Thoracic aorta (tissue), 2 donors: Measurements from ENCODE around the gene CST8. TPM values are rescaled to one million over a fixed set of nuclear protein-coding genes. Genes with fewer than 3 reads are reported as not detected.

Experiments used
- ATAC-seq: fragments of 150-250 bp; one replicate; pipeline ENCODE4 v1.8.0; 2017; ENCODE audit warnings: low read depth; ENCODE audit not compliant: insufficient number of reproducible peaks, low FRiP score
- DNase-seq: peaks from one replicate; pipeline ENCODE4 v3.0.0-alpha.2; 2020; ENCODE audit warnings: low spot score
- H3K27ac ChIP-seq, 2 donors: fragments of 200-600 bp; sonication (generic); 1 replicate in 1 of 2; 2 replicates in 1 of 2; pipeline ENCODE4 v1.5.1; 2016; ENCODE audit warnings: mild to moderate bottlenecking in 2 of 2, moderate library complexity in 2 of 2
- H3K27me3 ChIP-seq: fragments of 200-600 bp; sonication (generic); replicated peaks from 2 replicates; pipeline ENCODE4 v1.6.0; 2016; ENCODE audit warnings: mild to moderate bottlenecking; ENCODE audit not compliant: insufficient read depth
- H3K36me3 ChIP-seq: fragments of 200-600 bp; sonication (generic); one replicate; pipeline ENCODE4 v1.5.1; 2016
- H3K4me1 ChIP-seq, 2 donors: fragments of 200-600 bp; sonication (generic); 1 replicate in 1 of 2; 2 replicates in 1 of 2; pipeline versions ENCODE4 v1.5.1 to v1.6.0; 2016; ENCODE audit warnings: low read depth in 2 of 2, mild to moderate bottlenecking in 1 of 2; ENCODE audit not compliant: control insufficient read depth in 1 of 2
- H3K4me3 ChIP-seq: fragments of 200-600 bp; sonication (generic); 2 replicates; pipeline ENCODE4 v1.5.1; 2016; ENCODE audit warnings: mild to moderate bottlenecking
- H3K9me3 ChIP-seq: fragments of 200-600 bp; sonication (generic); 2 replicates; pipeline ENCODE4 v1.5.1; 2016
- total RNA-seq, 2 donors: library from RNA; depleted of rRNA; stranded (reverse); fragments of >200 nt; gene quantifications; one replicate each; pipeline versions ENCODE4 v1.1.0 to v1.2.3, GENCODE V29; 2016
- TF ChIP-seq, protein P1 (sequence below): fragments of 200-600 bp; sonication (generic); IDR thresholded peaks from one replicate; pipeline ENCODE4 v1.5.1; 2019; ENCODE audit warnings: antibody characterized with exemption

Gene CST8
- total RNA-seq, 2 donors from 2014 or later, result not detected

DNA sequence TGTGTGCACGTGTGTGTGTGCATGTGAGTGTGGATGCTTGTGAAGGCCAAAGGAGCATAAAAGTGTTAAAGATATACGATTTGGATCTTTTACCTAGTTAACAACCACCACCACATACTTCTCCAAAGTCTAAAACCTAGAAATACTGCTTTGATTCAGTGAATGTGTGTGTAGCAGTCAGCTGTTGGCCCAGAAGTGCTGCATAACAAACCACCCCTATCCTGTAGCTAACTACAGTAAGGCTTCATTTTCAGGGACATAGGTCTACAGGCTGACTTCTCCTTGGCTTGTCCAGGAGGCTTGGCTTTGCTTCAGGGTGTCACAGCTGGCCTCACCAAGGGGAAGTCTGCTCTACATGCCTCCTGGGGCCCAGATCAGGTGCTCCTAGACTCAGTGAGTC is 2.4 kb upstream of the CST8 start:
- DNase-seq (no peak), ATAC-seq (no peak)
- TF ChIP-seq, protein P1, sequence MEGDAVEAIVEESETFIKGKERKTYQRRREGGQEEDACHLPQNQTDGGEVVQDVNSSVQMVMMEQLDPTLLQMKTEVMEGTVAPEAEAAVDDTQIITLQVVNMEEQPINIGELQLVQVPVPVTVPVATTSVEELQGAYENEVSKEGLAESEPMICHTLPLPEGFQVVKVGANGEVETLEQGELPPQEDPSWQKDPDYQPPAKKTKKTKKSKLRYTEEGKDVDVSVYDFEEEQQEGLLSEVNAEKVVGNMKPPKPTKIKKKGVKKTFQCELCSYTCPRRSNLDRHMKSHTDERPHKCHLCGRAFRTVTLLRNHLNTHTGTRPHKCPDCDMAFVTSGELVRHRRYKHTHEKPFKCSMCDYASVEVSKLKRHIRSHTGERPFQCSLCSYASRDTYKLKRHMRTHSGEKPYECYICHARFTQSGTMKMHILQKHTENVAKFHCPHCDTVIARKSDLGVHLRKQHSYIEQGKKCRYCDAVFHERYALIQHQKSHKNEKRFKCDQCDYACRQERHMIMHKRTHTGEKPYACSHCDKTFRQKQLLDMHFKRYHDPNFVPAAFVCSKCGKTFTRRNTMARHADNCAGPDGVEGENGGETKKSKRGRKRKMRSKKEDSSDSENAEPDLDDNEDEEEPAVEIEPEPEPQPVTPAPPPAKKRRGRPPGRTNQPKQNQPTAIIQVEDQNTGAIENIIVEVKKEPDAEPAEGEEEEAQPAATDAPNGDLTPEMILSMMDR, result no peak
- H3K4me1 ChIP-seq, result no peaks in the 10 kb centered on the region
- H3K27ac ChIP-seq, result no peak overlapping the region
- H3K27me3 ChIP-seq, result no peaks in the 10 kb centered on the region
- H3K4me3 ChIP-seq, result no peak overlapping the region
- H3K36me3 ChIP-seq, result no peaks in the 10 kb centered on the region
- H3K9me3 ChIP-seq, result no peaks in the 10 kb centered on the region

DNA sequence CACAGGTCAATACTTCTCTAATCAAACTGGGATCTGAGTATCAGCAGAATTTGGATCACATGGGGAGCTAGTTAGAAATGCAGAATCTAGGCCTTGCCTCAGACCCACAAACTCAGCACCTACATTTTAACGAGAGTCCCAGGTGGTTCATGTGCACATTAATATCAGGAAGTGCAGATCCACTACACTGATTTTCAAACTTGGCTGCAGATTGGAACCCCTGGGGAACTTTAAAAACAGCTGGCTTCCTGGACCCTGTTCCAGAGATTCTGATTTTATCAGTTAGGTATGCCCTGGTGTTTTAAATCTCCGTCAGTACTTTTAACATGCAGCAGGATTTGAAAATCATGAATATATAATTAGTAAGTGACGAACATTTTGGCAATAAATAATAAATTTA is 1.9 kb upstream of the CST8 start:
- H3K27ac ChIP-seq, result no peak overlapping the region
- no peaks in the 10 kb centered on the region for H3K27me3 ChIP-seq
- ATAC-seq (no peak), DNase-seq (no peak)
- H3K36me3 ChIP-seq, result no peaks in the 10 kb centered on the region
- H3K4me1 ChIP-seq, result no peaks in the 10 kb centered on the region
- H3K4me3 ChIP-seq, result no peak overlapping the region
- TF ChIP-seq, protein P1, result no peak
- H3K9me3 ChIP-seq, result no peaks in the 10 kb centered on the region

DNA sequence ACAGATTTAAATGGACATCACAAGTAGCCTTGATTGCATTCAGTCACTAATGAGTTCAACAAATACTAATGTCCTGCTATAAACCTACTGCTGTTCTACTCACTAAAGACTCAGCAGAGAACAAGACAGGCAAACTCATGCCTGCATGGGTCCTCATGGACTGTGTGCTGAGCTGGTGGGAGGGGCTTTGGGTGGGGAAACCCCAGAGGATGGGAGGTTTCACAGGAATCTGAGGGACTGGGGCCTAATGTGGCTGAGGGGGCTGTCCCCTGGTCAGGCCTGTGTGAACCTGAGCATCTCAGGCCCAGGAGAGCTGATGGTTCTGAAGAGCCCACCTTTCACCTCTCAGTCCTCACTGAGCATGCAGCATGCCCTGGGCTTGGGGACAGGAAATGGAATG is 1.4 kb downstream of the CST8 start:
- TF ChIP-seq, protein P1, result no peak
- Histone ChIP-seq H3K4me3 (no peak overlapping the region), H3K9me3 (no peaks in the 10 kb centered on the region), H3K27ac (no peak overlapping the region), H3K27me3 (no peaks in the 10 kb centered on the region), H3K4me1 (no peaks in the 10 kb centered on the region), H3K36me3 (no peaks in the 10 kb centered on the region)
- DNase-seq (no peak), ATAC-seq (no peak)

DNA sequence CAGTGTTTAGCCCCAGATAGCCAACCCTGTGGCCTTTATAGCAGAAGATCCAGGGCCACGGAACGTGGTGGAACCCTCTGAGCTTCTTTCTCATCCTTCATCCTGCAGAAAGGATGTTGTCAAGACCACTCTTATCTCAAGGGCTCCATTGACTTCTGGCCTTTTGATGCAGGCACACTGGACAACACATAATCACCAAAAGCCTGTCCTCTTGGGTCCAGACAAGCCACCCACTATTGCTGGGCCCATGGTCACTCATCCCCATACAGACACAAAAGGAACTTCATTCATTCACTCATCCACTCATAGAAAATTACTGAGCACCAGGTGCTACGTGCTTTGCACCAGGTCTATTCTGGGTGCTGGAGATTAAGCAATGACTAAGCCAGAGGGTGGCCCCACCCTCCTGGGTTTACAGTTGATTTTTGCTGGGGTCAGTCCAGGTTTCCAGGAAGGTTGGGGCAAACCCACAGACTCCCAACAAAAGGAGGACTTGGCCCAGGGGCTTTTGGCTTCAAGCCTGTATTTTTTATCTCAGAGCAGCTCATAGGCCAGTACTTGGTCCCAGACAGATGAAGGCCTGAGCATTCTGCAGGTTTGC is 2.4 kb downstream of the CST8 start:
- no peaks in the 10 kb centered on the region for H3K9me3 ChIP-seq
- H3K27ac ChIP-seq, result no peak overlapping the region
- ATAC-seq (no peak), DNase-seq (no peak)
- TF ChIP-seq, protein P1, result no peak
- H3K36me3 ChIP-seq, result no peaks in the 10 kb centered on the region
- H3K4me3 ChIP-seq, result no peak overlapping the region
- H3K4me1 ChIP-seq, result no peaks in the 10 kb centered on the region
- no peaks in the 10 kb centered on the region for H3K27me3 ChIP-seq

DNA sequence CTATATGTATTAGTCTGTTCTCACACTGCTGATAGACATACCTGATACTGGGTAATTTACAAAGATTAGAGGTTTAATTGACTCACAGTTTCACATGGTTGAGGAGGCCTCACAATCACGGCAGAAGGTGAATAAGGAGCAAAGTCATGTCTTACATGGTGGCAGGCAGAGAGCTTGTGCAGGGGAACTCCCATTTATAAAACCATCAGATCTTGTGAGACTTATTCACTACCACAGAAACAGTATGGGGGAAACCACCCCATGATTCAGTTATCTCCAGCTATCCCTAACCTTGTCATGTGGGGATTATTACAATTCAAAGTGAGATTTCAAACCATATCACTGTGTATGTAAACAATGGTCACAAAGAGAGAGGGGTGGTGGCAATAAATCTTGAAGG is 6.6 kb downstream of the CST8 start:
- no peak for ATAC-seq
- Histone ChIP-seq H3K9me3 (no peaks in the 10 kb centered on the region), H3K27me3 (no peaks in the 10 kb centered on the region), H3K4me1 (no peaks in the 10 kb centered on the region), H3K36me3 (no peaks in the 10 kb centered on the region), H3K4me3 (no peak overlapping the region), H3K27ac (no peak overlapping the region)
- TF ChIP-seq, protein P1, result no peak
- DNase-seq, result no peak
